Superior temporal gyrus (tissue), 1 donor: Measurements from ENCODE around the gene ERC1.
"Not testable (repeated sequence)": the region's sequence is repeated elsewhere in the genome, so short reads cannot be mapped to it uniquely, and the experiment has no call there.

ENCODE experiments used
- DNase-seq: peaks from one replicate; pipeline ENCODE4 v3.0.0-alpha.2; 2016; ENCODE audit errors: extremely low spot score

ERC1 gene

GRCh38 chr12:1185460-1186182 lies 194.6 kb downstream of the ERC1 start:
- no peak for DNase-seq

GRCh38 chr12:1186298-1186697 lies 195.3 kb downstream of the ERC1 start:
- DNase-seq: no peak

- no peak for DNase-seq
Observed at GRCh38 chr12:1188016-1188415, 197.0 kb downstream of the ERC1 start.

GRCh38 chr12:1189163-1189562 lies 198.1 kb downstream of the ERC1 start:
- no peak for DNase-seq

- no peak for DNase-seq
Observed at GRCh38 chr12:1195513-1195912, 204.5 kb downstream of the ERC1 start.

- DNase-seq: no peak
Observed at GRCh38 chr12:1197264-1198018, 206.4 kb downstream of the ERC1 start.

GRCh38 chr12:1198854-1199253 lies 207.8 kb downstream of the ERC1 start:
- DNase-seq: not testable (repeated sequence)

GRCh38 chr12:1199700-1200099 lies 208.7 kb downstream of the ERC1 start:
- no peak for DNase-seq

- no peak for DNase-seq
Observed at GRCh38 chr12:1201030-1201429, 210.0 kb downstream of the ERC1 start.

- DNase-seq: no peak
Observed at GRCh38 chr12:1201886-1202285, 210.9 kb downstream of the ERC1 start.

GRCh38 chr12:1203735-1204019 lies 212.7 kb downstream of the ERC1 start:
- DNase-seq: no peak

GRCh38 chr12:1204581-1205121 lies 213.6 kb downstream of the ERC1 start:
- no peak for DNase-seq

- DNase-seq: no peak
Observed at GRCh38 chr12:1205512-1206060, 214.6 kb downstream of the ERC1 start.

- no peak for DNase-seq
Observed at GRCh38 chr12:1206118-1206734, 215.2 kb downstream of the ERC1 start.

GRCh38 chr12:1207276-1207675 lies 216.3 kb downstream of the ERC1 start:
- no peak for DNase-seq

- not testable (repeated sequence) for DNase-seq
Observed at GRCh38 chr12:1208719-1209118, 217.7 kb downstream of the ERC1 start.

GRCh38 chr12:1212526-1212925 lies 221.5 kb downstream of the ERC1 start:
- no peak for DNase-seq

GRCh38 chr12:1213205-1213604 lies 222.2 kb downstream of the ERC1 start:
- DNase-seq: no peak

- DNase-seq: no peak
Observed at GRCh38 chr12:1213618-1214205, 222.7 kb downstream of the ERC1 start.

- no peak for DNase-seq
Observed at GRCh38 chr12:1216560-1216959, 225.5 kb downstream of the ERC1 start.

GRCh38 chr12:1217191-1217949 lies 226.3 kb downstream of the ERC1 start:
- no peak for DNase-seq
